HFF-Myc (cell line): ENCODE data around the gene R3HDML.

Experiments used
- DNase-seq: peaks from one replicate; pipeline ENCODE4 v3.0.0-alpha.2; 2011; ENCODE audit warnings: low read depth; ENCODE audit errors: extremely low read depth
- H3K4me3 ChIP-seq: replicated peaks from 2 replicates; pipeline ENCODE4 v1.5.1; 2011; ENCODE audit warnings: low read depth, mild to moderate bottlenecking, control low read depth, low read length
- CTCF ChIP-seq: IDR thresholded peaks from 2 replicates; pipeline ENCODE4 v1.5.1; 2012; ENCODE audit warnings: mild to moderate bottlenecking, low read depth, low read length, control low read depth; ENCODE audit errors: missing control alignments

The R3HDML gene

GRCh38 chr20:44301285-44301684 lies 35.6 kb upstream of the R3HDML start:
- no peak for TF ChIP-seq CTCF
- no peak overlapping the region for H3K4me3 ChIP-seq
- no peak for DNase-seq

- H3K4me3 ChIP-seq, result no peak overlapping the region
- TF ChIP-seq CTCF, result no peak
- DNase-seq, result no peak
Measured at GRCh38 chr20:44302026-44302669, 34.7 kb upstream of the R3HDML start.

- no peak for TF ChIP-seq CTCF
- H3K4me3 ChIP-seq, result no peak overlapping the region
- no peak for DNase-seq
Measured at GRCh38 chr20:44302736-44303135, 34.1 kb upstream of the R3HDML start.

GRCh38 chr20:44304383-44304782 lies 32.5 kb upstream of the R3HDML start:
- H3K4me3 ChIP-seq, result no peak overlapping the region
- no peak for DNase-seq
- TF ChIP-seq CTCF, result no peak

GRCh38 chr20:44306927-44307326 lies 29.9 kb upstream of the R3HDML start:
- DNase-seq, result no peak
- H3K4me3 ChIP-seq, result no peak overlapping the region
- no peak for TF ChIP-seq CTCF

GRCh38 chr20:44309763-44310663 lies 26.8 kb upstream of the R3HDML start:
- no peak for DNase-seq
- TF ChIP-seq CTCF, result no peak
- H3K4me3 ChIP-seq, result peak overlapping the region; percentile 93
